ENCODE data around the gene HTRA3.

DNA sequence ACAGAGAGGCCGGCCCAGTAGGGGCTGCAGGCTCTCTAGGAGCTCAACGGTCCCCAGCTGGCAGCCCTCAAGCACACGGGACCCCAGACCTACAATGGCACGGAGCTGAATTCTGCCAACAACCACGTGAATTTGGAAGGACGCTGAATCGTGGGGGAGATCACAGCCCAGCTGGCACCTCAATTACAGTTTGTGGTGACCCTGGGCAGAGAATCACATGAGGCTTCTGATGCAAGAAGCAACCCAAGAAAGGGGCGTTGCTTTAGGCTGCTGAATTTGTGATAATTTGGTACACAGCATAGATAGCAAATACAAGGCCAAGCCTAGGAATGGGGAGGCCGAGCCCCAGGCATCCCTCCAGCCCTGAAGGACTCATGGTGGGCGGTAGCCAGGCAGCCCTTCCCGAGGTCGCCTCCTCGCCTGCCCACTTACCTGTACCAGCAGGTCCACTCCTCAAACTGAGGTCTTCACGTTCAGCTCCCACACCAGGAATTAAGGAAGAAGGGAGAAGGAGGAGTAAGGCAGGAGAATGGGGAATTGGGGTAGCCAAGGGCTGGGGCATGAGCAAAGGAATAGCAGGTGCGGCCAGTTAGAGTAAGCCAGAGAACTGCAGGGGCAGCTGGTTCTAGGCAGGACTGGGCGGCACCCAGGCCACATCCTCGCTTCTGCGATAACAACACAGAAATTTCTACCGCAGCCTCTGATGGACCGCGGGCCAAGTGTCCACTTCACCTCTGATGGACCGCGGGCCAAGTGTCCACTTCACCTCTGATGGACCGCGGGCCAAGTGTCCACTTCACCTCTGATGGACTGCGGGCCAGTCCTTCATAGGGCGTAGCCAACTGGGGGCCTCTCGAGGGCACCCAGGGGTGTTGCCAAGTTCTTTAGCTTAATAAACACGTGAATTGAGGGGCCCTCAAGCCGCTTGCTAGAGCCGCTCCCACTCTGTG lies 23.4 kb upstream of the HTRA3 start:
- TF ChIP-seq, protein P1, sequence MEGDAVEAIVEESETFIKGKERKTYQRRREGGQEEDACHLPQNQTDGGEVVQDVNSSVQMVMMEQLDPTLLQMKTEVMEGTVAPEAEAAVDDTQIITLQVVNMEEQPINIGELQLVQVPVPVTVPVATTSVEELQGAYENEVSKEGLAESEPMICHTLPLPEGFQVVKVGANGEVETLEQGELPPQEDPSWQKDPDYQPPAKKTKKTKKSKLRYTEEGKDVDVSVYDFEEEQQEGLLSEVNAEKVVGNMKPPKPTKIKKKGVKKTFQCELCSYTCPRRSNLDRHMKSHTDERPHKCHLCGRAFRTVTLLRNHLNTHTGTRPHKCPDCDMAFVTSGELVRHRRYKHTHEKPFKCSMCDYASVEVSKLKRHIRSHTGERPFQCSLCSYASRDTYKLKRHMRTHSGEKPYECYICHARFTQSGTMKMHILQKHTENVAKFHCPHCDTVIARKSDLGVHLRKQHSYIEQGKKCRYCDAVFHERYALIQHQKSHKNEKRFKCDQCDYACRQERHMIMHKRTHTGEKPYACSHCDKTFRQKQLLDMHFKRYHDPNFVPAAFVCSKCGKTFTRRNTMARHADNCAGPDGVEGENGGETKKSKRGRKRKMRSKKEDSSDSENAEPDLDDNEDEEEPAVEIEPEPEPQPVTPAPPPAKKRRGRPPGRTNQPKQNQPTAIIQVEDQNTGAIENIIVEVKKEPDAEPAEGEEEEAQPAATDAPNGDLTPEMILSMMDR (IDR thresholded peaks at IDR 0.05), result no peak
- no peak for TF ChIP-seq EZH2phosphoT487 (IDR thresholded peaks at IDR 0.05)

Measured in neural progenitor cell (in vitro differentiated cells).